Measurements from ENCODE around the gene PPAN.
A peak's percentile ranks its signal among the peaks of the same experiment; 100 is the strongest.

Gene PPAN

GRCh38 chr19:10114651-10115391 lies 8.7 kb downstream of the PPAN start:
- DNase-seq (ENCODE audit: extremely low read depth, low read depth) = no peak
- TF ChIP-seq, protein P1, sequence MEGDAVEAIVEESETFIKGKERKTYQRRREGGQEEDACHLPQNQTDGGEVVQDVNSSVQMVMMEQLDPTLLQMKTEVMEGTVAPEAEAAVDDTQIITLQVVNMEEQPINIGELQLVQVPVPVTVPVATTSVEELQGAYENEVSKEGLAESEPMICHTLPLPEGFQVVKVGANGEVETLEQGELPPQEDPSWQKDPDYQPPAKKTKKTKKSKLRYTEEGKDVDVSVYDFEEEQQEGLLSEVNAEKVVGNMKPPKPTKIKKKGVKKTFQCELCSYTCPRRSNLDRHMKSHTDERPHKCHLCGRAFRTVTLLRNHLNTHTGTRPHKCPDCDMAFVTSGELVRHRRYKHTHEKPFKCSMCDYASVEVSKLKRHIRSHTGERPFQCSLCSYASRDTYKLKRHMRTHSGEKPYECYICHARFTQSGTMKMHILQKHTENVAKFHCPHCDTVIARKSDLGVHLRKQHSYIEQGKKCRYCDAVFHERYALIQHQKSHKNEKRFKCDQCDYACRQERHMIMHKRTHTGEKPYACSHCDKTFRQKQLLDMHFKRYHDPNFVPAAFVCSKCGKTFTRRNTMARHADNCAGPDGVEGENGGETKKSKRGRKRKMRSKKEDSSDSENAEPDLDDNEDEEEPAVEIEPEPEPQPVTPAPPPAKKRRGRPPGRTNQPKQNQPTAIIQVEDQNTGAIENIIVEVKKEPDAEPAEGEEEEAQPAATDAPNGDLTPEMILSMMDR (IDR thresholded peaks at IDR 0.05; ENCODE audit: low read depth, low read length) = no peak

DNA sequence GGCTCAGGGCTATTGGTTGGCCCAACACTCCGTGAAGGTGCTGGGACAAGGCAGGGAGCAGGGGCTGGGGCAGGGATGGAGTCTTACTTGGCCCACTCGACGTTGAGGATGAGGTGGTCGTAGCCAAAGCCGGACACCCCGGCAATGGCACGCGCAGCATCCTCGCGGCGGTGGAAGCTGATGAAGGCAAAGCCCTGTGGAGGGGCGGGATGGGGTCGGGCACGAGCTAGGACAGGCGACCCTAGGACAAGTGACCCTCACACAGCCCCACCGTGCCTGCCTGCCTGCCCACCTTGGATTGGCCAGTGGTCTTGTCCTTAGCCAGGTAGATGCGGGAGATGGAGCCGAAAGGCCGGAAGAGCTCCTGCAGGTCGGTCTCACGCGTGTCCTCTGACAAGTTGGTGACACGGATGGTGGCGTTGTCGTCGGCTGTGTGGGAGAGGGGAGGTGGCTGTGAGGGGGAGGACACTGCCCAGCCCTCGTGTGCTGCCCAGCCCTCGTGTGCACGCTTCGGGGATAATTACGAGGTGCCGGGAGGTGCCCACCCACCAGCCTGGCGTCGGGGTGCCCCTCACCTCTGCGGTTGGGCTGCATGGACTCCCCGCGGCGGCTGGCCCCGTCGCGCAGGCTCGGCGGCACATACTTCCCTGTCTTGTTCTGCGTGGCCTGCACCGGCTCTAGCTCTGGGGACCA lies 9.4 kb downstream of the PPAN start:
- TF ChIP-seq, protein P1 (IDR thresholded peaks at IDR 0.05; ENCODE audit: low read depth, low read length) = no peak

DNA sequence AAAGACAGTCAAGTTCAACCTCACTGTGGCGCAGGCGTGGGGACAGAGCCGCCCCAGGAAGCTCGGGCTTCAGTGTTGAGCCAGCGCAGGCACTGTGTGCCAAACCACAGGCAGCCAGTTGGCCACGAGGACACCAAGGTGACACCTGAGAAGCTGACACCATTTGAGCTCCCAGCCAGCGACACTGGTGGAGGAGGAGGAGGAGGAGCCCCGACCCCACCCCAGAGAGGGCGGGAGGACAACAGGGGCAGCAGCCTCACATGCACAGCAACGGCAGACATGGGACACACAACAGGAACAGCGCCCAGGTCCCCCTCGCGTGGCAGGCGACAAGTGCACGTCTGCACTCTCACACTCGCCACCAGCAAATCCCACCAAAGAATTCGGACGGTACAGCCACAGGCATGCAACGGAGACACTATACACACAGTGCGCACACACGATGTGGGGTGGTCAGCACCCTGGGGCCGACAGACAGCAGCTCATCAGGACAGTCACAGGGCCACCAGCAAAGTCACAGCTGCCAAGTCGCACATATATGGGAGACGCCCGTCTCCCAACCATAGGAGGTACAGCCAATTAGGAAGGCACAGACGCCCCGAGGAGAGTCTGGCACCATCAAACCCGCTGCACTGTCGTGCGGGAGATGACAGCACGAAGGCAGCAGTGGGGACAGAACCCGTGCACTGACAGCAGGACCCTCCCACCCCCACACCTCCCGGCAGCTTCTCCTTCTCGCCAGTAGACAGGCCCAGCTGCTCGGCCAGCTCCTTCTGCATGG lies 10.1 kb downstream of the PPAN start:
- DNase-seq (ENCODE audit: extremely low read depth, low read depth) = no peak
- TF ChIP-seq, protein P1 (IDR thresholded peaks at IDR 0.05; ENCODE audit: low read depth, low read length) = no peak

More for the DNA sequence above, 9.4 kb downstream of the PPAN start:
- DNase-seq (ENCODE audit: extremely low read depth, low read depth) = no peak

DNA sequence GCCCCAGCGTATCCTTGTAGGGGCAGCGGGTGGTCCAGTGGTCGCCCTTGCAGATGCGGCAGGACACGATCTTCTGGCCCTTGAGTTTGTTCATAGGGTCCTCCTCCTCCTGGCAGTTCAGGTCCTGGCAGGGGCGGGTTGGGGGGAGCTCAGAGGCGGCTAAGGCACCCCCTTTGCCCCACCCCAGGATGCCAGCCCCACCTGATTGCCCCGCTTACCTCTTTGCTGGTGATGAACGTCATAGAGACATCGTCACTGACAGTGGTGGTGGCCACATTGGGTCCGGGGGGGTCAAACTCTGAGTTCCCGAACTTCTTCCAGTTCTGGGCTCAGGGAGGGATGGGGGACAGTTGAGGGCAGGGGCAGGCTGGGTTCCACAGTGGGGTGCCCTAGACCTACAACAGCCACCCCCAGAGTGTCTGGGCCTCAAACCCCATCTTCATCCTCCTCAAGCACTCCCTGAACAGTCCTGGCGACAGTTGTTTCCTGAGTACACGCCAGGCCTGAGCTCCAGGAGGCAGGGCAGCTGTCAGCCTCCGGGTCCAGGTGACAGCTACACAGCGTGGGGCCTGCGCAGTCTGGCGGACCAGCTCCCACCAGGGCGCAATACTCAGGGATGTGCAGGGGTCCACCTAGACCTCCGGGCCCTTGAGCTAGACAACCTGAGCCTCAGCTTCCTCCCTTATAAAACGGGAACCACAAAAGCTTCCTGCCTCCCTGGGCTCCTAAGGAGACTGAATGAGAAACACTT lies 10.9 kb downstream of the PPAN start:
- DNase-seq (ENCODE audit: extremely low read depth, low read depth) = no peak
- TF ChIP-seq, protein P1 (IDR thresholded peaks at IDR 0.05; ENCODE audit: low read depth, low read length) = no peak

GRCh38 chr19:10118960-10119359 lies 12.8 kb downstream of the PPAN start:
- TF ChIP-seq, protein P1 (IDR thresholded peaks at IDR 0.05; ENCODE audit: low read depth, low read length) = no peak
- no peak for DNase-seq (ENCODE audit: extremely low read depth, low read depth)

GRCh38 chr19:10120538-10121189 lies 14.5 kb downstream of the PPAN start:
- TF ChIP-seq, protein P1 (IDR thresholded peaks at IDR 0.05; ENCODE audit: low read depth, low read length) = no peak
- DNase-seq (ENCODE audit: extremely low read depth, low read depth) = peak; percentile 46
